Measurements from ENCODE around the gene SLC13A2.

The SLC13A2 gene

GRCh38 chr17:28540231-28540630 lies 66.8 kb downstream of the SLC13A2 start:
- DNase-seq = no peak

GRCh38 chr17:28541439-28541838 lies 68.0 kb downstream of the SLC13A2 start:
- DNase-seq = no peak

GRCh38 chr17:28544402-28545140 lies 71.1 kb downstream of the SLC13A2 start:
- no peak for DNase-seq

- no peak for DNase-seq
Observed at GRCh38 chr17:28545141-28545503, 71.7 kb downstream of the SLC13A2 start.

GRCh38 chr17:28545787-28546415 lies 72.5 kb downstream of the SLC13A2 start:
- no peak for DNase-seq

GRCh38 chr17:28547096-28547622 lies 73.7 kb downstream of the SLC13A2 start:
- DNase-seq = no peak

Data from NCI-H1105 (cell line).